SKM-1 treated with dmso at 0.1 percent for 144 hours (cell line): ENCODE results near the gene FIBP.

Experiments used
- DNase-seq: peaks from one replicate; lab custom pipeline; 2025; ENCODE audit not compliant: unreplicated experiment; lab: John Stamatoyannopoulos, UW

Gene FIBP

GRCh38 chr11:65871811-65872548 is 16.3 kb downstream of the FIBP start:
- DNase-seq, result no peak

DNA sequence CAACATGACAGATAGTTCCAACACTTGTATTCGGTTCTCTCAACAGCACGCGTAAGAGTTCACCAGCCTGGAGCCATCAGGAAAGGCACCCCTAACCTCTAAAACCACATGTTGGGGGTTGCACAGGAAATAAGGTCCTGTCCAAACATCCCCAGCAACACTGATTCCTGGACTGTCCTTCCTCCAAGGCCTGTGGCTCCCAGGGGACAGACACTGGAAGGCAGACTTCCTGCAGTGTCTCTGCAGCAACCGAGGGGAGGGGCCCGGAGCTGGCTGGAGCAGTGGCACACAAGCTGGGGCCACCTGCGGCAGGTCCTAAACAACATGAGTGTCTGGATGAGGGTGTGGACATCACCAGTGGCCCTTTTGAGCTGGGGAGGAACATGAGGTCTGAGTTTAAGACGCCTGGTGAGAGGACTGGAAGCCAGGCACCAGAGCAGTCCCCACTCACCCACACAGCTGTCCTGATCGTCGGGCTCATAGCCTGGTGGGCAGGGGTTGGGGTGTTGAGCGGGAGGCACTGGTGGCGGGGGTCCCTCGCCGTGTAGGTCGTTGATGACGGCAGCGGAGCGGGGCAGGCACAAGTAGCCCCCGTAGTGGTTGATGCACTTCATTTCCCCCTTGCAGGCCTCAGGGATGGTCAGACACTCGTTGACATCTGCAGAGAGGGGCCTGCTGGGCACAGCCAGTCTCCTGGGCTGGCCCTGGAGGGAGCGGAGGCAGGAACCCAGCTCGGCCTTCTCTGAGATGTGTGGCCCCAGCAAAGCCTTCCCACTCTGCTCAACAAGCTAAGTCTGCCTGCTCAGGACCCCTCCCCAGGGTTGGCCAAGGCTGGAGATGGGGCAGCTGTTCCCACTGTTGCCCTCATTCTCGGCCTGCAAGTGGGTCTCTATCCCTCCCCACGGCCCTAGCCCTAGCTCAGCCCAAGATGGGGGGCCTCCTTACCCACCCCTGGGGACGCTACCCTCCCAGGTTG is 17.3 kb downstream of the FIBP start:
- DNase-seq, result no peak

DNA sequence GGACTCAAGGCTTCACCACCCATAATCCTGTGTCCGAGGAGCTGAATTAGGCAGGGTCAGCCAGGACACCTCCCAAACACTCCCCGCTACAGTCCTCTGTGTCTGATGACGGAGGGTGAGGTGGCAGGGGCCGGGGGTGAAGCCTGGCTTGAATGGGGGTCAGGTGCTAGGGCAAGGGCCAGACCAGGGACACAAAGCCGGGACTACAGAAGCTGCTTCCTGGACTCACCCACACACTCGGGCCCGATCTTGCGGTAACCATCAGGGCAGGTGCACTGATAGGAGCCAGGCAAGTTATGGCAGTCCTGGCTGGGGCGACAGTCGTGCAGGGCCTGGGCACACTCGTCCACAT is 18.0 kb downstream of the FIBP start:
- no peak for DNase-seq

DNA sequence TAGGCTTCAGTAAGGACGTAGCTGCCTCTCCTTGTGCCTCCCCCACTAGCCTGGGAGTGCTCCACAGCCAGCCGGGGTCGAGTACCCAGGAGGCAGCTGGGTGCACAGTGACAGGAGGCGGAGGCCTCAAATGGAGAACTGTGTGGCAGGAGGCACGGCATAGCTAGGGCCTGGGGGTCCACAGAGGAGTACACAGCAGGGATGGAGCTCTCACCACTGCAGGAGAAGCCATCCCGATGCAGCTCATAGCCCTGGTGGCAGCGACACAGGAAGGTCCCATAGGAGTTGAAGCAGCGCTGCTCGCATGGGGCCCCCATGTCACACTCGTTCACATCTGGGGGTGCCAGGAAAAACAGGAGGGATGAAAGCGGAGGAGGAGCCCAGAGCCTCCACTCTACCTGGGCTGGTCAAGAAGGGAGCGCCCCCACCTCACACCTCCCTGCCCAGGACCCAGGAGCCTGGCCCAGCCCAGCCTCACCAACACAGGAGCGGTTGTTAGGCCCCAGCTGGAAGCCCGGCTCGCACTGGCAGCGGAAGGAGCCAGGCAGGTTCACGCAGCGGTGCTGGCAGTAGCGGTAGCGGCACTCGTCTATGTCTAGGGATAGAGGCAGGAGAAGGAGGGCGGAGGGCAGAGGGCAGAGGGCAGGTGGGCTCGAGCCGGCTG is 18.5 kb downstream of the FIBP start:
- no peak for DNase-seq

DNA sequence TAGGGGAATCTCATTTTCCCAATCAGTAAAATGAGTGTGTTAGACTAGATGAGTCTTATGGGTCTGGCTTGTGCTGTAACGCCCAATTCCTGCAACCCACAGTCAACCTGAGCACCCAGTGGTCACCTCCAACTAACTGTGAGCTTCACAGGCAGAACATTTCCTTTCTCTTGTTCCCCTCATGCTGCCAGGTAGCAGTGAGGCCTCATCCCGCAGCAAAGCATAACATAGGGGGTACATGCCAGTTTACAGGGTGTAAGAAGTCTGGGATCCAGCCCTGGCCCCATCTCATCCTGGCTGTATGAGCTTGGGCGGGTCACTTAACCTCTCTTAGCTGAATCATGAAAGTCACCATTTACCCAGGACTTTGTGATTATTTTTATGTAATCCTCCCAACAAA is 19.4 kb downstream of the FIBP start:
- no peak for DNase-seq

DNA sequence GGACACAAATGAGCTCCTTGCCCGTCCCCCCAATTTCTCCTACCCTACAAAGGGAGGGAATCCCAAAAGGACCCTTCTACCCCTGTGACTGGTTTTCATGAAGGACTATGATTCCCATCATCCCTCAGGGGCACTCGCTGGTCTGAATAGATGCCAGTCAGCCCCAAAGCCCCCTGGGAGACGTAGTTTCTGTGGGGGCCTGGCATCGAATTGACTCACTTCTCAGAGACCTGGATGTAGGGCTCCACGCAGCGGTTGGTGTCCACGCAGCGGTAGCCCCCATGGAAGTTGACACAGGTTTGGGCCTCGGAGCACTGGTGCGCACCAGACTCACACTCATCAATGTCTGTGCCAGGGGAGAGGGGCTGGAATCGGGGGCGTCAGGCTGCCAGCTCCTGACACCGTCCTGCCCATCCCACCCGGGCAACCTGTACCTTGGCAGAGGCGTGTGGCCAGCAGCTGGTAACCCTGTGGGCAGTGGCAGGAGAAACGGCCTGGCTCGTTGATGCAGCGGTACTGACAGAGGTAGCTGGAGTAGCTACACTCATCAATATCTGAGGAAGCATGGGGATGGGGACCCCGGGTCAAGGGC is 20.1 kb downstream of the FIBP start:
- DNase-seq, result no peak

- DNase-seq, result no peak
Observed at GRCh38 chr11:65867284-65868071, 20.8 kb downstream of the FIBP start.

- DNase-seq, result no peak
Observed at GRCh38 chr11:65866509-65867283, 21.6 kb downstream of the FIBP start.

- DNase-seq, result no peak
Observed at GRCh38 chr11:65865550-65866172, 22.6 kb downstream of the FIBP start.

DNA sequence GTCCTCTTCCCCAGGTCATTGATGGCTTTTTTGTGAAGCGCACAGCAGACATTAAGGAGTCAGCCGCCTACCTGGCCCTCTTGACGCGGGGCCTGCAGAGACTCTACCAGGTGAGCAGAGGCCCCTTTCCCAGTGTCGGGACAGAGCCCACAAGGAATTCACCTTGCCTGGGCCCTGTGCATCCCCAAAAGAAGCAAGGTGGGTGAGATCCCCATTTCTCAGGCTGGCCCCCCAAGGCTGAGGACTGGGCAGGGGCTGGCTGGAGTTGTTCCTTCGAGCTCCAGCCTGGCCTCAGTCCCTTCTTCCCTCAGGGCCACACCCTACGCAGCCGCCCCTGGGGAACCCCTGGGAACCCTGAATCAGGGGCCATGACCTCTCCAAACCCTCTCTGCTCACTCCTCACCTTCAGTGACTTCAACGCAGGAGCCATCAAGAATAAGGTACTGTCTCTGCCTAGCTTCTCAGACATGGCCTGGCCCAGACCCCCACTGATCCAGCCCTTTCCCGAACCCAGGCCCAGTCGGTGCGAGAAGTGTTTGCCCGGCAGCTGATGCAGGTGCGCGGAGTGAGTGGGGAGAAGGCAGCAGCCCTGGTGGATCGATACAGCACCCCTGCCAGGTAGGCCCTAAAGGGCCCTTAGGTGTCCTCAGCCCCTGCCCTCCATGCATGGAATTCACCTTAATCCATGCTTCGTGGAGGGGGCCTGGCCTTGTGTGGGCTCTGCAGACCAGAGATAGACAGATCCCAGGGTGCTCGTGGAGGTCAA is 23.4 kb downstream of the FIBP start:
- DNase-seq, result no peak

GRCh38 chr11:65863889-65864705 is 24.2 kb downstream of the FIBP start:
- no peak for DNase-seq

- DNase-seq, result no peak
Observed at GRCh38 chr11:65862941-65863888, 25.1 kb downstream of the FIBP start.

- DNase-seq, result no peak
Observed at GRCh38 chr11:65862191-65862735, 26.0 kb downstream of the FIBP start.

- no peak for DNase-seq
Observed at GRCh38 chr11:65861533-65862183, 26.6 kb downstream of the FIBP start.

DNA sequence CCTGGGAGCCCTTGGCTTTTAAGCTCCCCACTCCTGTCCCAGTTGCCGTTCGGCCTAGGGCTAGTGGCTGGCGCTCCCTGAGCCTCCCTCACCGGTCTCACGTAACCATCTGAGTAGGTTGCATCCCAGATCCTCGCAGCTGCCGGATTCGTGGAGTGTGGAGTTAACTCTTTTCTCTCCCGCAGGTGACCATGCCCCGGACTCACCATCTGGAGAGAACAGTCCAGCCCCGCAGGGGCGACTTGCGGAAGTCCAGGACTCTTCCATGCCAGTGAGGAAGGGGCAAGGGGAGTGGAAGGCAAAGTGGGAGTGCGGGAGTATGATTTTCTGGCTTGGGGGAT is 27.1 kb downstream of the FIBP start:
- no peak for DNase-seq
